DND-41 (cell line): ENCODE data around the gene NPFF.
A peak's percentile ranks its signal among the peaks of the same experiment; 100 is the strongest.

ENCODE experiments used
- ATAC-seq: fragments of 200-7000 bp; cut with Tn5 transposase; 3 replicates; pipeline ENCODE4 v1.9.1; 2021; ENCODE audit warnings: low read depth; ENCODE audit not compliant: insufficient read depth
- DNase-seq: peaks from one replicate; pipeline ENCODE4 v3.0.0-alpha.2; 2020
- H2AFZ ChIP-seq: 2 replicates; pipeline ENCODE4 v1.6.0; 2012; ENCODE audit warnings: low read depth, low read length
- H3K27ac ChIP-seq: 2 replicates; pipeline ENCODE4 v1.5.1; 2012; ENCODE audit warnings: low read length, inconsistent platforms
- H3K27me3 ChIP-seq: fragments of 200-600 bp; sonication (generic); 2 replicates; pipeline ENCODE4 v1.6.0; 2012; ENCODE audit warnings: low read length, mild to moderate bottlenecking, inconsistent platforms; ENCODE audit not compliant: insufficient read depth, poor library complexity
- H3K36me3 ChIP-seq: 2 replicates; pipeline ENCODE4 v1.5.1; 2012; ENCODE audit warnings: low read length, inconsistent platforms; ENCODE audit not compliant: insufficient read depth
- H3K4me1 ChIP-seq: 2 replicates; pipeline ENCODE4 v1.5.1; 2012; ENCODE audit warnings: mild to moderate bottlenecking, low read length; ENCODE audit not compliant: insufficient read depth
- H3K4me2 ChIP-seq: 2 replicates; pipeline ENCODE4 v1.6.0; 2012; ENCODE audit warnings: mild to moderate bottlenecking, moderate library complexity, low read length, inconsistent platforms; ENCODE audit not compliant: insufficient read depth
- H3K4me3 ChIP-seq, 2 experiments: fragments of 200-600 bp in 1 of 2; shearing (Covaris generic) in 1 of 2; 2 replicates each; pipeline ENCODE4 v1.5.1; 2012 to 2016; ENCODE audit warnings: inconsistent platforms in 2 of 2, low read length in 2 of 2, mild to moderate bottlenecking in 2 of 2, low read depth in 1 of 2, moderate library complexity in 1 of 2
- H3K79me2 ChIP-seq: 2 replicates; pipeline ENCODE4 v1.6.0; 2012; ENCODE audit warnings: low read length, inconsistent platforms; ENCODE audit not compliant: insufficient read depth
- H3K9ac ChIP-seq: 2 replicates; pipeline ENCODE4 v1.6.0; 2012; ENCODE audit warnings: low read depth, mild to moderate bottlenecking, inconsistent platforms, low read length, moderate library complexity
- H3K9me3 ChIP-seq: 2 replicates; pipeline ENCODE4 v1.5.1; 2012; ENCODE audit warnings: low read length, moderate library complexity, mild to moderate bottlenecking, inconsistent platforms; ENCODE audit not compliant: insufficient read depth, severe bottlenecking
- H4K20me1 ChIP-seq: 2 replicates; pipeline ENCODE4 v1.6.0; 2012; ENCODE audit warnings: low read length; ENCODE audit not compliant: insufficient read depth
- CTCF ChIP-seq: IDR thresholded peaks from 2 replicates; pipeline ENCODE4 v1.5.1; 2012; ENCODE audit warnings: borderline replicate concordance, low read length, moderate library complexity, mild to moderate bottlenecking; ENCODE audit not compliant: poor library complexity, severe bottlenecking; ENCODE audit errors: extremely low read depth
- EZH2 ChIP-seq: IDR thresholded peaks from 3 replicates; pipeline ENCODE4 v1.6.1; 2012; ENCODE audit warnings: borderline replicate concordance, low read depth, mild to moderate bottlenecking, moderate library complexity, low read length, inconsistent platforms; ENCODE audit not compliant: severe bottlenecking

NPFF gene

GRCh38 chr12:53492830-53493609 lies 14.3 kb downstream of the NPFF start:
- peak; percentile 76 for DNase-seq
- Histone ChIP-seq H3K4me3 (peak overlapping the region; percentile 8 to 66; a peak in 3 of 4 replicates), H3K9ac (peak overlapping the region; percentile 51), H3K9me3 (no peaks in the 10 kb centered on the region), H3K27me3 (no peaks in the 10 kb centered on the region), H3K4me2 (peak overlapping the region; percentile 93), H2AFZ (peak overlapping the region; percentile 81), H4K20me1 (0 out of 2 replicates have a peak, but pooled peaks cover 1% of the 10 kb centered on the region), H3K4me1 (peaks cover 28% of the 10 kb centered on the region), H3K27ac (peak overlapping the region; percentile 38), H3K36me3 (peaks cover 2% of the 10 kb centered on the region; the same call in 1 of the 2 replicates), H3K79me2 (no peaks in the 10 kb centered on the region)
- ATAC-seq, result peak; percentile 85
- TF ChIP-seq CTCF (no peak), EZH2 (no peak)

- Histone ChIP-seq H3K9me3 (no peaks in the 10 kb centered on the region), H3K9ac (no peak overlapping the region), H3K4me3 (no peak overlapping the region), H2AFZ (no peak overlapping the region), H3K4me2 (peak overlapping the region; percentile 93; the same call in 1 of the 2 replicates), H3K79me2 (no peaks in the 10 kb centered on the region), H3K27me3 (no peaks in the 10 kb centered on the region), H4K20me1 (0 out of 2 replicates have a peak, but pooled peaks cover 4% of the 10 kb centered on the region), H3K27ac (no peak overlapping the region), H3K4me1 (peaks cover 24% of the 10 kb centered on the region), H3K36me3 (peaks cover 9% of the 10 kb centered on the region; the same call in 1 of the 2 replicates)
- DNase-seq (no peak), ATAC-seq (no peak)
- TF ChIP-seq CTCF (no peak), EZH2 (no peak)
These were observed 15.1 kb downstream of the NPFF start for GRCh38 chr12:53492188-53492587.

- Histone ChIP-seq H3K9ac (no peak overlapping the region), H3K27ac (no peak overlapping the region), H2AFZ (no peak overlapping the region), H3K4me1 (peaks cover 22% of the 10 kb centered on the region), H4K20me1 (peaks cover 10% of the 10 kb centered on the region), H3K79me2 (no peaks in the 10 kb centered on the region), H3K4me3 (no peak overlapping the region), H3K27me3 (no peaks in the 10 kb centered on the region), H3K36me3 (peaks cover 36% of the 10 kb centered on the region), H3K9me3 (no peaks in the 10 kb centered on the region), H3K4me2 (no peak overlapping the region)
- TF ChIP-seq CTCF (no peak), EZH2 (no peak)
- ATAC-seq (no peak), DNase-seq (no peak)
These were observed 17.9 kb downstream of the NPFF start for GRCh38 chr12:53489242-53489864.
